Activated CD4-positive, CD25-positive, alpha-beta regulatory T cell treated with anti-CD3 and anti-CD28 coated beads, Interleukin-2, amount 50 U/mL, for 16 hours (primary cell): Measurements from ENCODE around the gene FBXO31.

ENCODE experiments used
- DNase-seq: peaks from one replicate; pipeline ENCODE4 v3.0.0-alpha.2; 2020; ENCODE audit warnings: low read depth, low spot score

FBXO31 gene

DNA sequence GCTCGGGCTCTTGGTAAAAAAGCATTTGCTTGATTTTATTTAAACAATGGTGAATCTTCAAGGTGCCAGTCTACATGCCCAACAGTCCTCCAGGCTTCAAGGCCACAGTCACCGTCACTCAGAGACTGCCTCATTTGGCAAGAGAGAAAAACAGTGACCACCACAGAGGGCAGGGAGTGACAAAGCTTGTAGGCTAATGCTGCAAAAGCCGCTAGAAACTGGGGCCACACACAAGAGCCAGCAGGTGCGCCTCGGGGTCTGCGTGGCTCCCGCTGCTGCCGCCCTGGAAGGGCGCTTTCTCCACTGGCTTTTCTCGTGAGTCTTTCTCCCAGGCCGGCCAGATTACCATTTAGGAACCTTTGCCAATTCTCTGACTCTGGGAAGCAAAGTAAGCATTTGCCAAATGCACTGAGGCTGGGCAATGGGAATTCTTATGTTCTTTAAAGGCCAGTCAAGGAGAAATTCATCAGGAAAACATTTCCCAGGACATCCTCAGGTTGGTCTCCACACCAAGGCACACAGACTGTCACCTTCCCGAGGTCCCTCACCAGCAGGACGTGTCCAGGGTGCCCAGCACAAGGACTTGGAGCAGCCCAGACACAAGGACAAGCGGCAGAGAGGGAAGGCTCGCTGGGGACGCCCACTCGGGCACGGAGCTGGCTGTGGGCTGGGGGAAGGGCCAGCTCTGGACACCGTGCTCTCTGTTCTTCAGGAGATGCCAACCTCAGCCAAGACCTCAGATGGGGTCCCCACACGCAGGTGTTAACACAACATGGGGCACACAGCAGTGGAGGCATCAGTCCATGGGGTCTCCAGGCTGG, 53.9 kb downstream of the FBXO31 start:
- no peak for DNase-seq

DNA sequence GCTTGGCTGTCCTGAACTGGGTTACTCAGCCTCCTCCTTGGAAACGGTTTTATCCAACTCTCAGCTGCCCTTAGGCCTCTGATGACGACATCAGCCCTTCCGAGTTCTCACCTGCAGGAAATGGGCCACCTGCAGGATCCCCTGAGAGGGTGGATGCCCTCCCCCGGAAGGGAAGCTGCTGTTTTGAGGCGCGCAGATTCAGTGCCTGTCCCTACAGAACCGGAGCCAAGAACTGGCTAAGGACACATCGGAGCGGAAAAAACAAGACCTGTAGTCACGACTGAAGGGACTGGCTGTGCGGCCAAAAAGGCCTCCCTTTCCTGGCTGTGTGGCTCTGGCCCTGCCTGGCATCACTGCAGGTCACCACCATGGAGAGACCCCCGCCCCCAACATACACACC, 54.7 kb downstream of the FBXO31 start:
- no peak for DNase-seq

DNA sequence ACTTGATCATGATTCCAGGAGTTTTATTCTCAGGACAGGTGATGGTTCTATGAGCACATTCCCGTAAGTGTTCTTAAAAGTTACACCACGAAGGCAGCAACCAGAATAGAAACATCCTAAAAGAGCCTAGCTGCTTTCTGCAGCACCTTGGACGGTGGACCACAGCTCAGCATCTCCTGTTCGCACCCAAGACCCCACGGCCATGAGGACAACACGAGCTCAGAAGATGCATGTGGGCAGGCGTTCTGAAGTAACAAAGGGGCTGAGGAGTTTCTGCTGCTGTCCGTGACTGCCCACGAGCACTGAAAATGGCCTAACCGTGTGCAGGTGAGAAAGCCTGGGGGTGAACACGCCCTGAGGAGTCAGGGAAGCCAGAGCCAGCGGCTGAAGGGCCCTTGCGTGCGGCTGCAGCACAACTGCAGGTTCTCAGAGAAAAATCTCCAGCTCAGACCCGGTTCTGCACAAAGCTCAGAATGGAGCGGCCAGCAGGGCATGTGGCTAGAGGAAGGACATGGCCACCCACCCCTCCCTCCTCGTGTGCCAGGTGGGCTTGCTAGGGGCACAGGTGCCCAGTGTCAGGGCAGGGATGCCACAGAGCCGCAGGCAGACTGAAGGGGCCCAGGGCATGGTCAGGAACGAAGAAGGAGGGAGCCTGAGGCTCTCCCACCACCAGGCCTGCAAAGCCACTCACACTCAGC, 55.6 kb downstream of the FBXO31 start:
- no peak for DNase-seq

DNA sequence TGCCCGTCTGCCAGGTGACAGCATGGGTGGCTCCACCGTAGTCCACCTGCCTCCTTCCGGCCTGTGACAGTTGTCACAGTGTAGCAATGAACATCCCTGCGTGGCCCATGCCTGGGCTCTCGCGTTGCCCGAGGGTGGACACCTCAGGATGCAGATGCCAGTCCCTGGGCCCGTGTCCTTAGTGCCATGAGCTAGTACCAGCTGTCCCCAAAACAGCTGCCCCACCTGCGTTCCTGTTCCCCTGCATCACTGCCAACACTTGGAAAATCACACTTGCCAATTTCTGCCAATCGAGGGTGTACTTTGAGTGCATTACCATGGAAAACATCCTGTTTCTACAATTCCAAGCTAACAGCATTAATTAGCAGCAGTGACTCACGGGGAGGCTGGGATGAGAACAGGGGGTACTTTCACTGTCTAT, 57.4 kb downstream of the FBXO31 start:
- DNase-seq = no peak

DNA sequence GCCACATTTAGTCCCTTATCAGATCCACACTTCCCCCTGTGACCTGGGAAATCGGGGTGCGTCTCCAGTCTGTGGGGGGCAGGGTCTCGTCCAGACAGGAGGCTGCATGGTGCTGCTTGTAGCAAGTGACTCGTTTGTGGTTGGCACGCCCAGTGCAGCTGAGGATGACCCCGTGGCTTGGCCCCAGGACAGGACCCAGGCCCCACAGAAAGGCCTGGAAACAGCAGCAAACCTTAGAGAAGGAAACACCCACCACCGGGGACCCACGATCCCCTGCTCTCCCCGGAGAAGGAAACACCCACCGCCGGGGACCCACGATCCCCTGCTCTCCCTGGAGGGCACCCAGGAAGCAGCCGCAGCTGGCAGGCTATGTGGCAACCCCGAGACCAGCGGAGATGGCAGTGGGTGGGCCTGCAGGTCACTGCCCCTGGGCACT, 58.1 kb downstream of the FBXO31 start:
- DNase-seq = no peak

DNA sequence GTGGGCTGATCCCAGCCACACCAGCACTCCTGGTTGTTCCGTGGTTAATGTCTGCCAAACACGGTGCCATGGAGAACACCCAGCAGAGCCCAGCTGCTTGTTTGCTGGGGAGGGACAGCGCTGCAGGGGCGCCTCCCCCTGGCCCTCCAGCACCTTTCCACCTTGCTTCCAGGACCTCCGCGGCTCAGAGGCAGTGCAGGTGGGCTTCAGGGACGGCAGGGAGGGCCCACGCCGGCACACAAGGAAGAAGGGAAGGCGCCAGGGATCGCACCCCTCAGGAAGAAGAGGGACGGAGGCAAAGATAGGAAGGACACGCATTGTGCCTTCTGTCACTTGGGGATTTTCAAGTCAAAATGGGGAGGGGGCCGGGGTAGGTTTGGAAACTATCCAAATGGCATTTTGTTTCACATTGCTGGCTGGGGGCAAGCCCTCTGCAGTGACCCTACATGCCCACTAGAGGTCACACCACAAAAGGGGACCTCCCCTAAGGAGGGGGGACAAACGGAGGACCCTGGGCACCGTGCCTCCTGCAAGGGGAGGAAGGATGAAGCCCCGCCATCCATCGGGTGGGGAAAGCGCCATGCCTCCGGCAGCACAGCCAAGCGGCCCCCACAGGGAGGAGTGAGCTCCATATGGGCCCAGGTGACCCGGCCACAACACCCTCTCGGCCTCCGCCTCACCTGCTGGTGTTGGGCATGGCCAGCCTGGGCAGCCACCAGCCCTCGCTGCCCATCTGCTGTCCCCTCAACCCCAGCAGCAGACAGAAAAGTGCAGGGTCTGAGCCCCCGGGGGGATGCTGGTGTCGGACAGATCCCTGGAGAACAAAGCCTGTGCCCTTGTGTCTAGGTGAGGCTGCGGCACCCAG, 58.9 kb downstream of the FBXO31 start:
- DNase-seq = no peak

DNA sequence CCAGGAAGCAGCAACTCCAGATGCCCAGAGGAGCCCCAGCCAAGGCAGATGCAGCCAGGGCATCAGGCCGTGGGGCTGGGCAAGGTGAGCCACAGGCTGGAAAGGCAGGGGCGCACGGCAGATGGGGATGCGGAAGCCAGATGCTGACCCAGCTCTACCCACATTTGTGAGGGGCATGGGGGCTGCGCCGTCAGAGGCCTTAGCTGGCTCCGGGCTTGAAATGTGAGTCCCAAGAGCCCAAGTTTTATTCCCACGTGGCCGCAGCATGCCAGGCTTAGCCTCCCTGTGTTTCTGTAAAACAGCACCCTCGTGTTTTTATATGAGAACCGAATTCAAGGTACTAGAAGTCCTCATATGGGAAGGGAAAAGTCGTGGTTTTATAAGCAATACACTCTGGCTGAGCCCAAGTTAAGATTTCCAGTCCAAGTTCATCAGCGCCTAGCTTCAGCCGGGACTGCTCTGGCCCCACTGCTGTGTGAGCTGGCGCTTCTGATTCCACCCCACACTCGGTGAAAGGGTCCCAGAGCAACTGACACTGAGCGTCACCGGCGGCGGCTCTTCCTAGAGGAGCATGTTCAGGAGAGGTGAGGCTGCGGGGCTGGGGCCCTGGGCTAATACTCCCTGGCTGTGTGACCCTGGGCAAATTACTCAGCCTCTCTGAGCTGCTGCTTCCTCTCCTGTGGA, 59.7 kb downstream of the FBXO31 start:
- DNase-seq = no peak

DNA sequence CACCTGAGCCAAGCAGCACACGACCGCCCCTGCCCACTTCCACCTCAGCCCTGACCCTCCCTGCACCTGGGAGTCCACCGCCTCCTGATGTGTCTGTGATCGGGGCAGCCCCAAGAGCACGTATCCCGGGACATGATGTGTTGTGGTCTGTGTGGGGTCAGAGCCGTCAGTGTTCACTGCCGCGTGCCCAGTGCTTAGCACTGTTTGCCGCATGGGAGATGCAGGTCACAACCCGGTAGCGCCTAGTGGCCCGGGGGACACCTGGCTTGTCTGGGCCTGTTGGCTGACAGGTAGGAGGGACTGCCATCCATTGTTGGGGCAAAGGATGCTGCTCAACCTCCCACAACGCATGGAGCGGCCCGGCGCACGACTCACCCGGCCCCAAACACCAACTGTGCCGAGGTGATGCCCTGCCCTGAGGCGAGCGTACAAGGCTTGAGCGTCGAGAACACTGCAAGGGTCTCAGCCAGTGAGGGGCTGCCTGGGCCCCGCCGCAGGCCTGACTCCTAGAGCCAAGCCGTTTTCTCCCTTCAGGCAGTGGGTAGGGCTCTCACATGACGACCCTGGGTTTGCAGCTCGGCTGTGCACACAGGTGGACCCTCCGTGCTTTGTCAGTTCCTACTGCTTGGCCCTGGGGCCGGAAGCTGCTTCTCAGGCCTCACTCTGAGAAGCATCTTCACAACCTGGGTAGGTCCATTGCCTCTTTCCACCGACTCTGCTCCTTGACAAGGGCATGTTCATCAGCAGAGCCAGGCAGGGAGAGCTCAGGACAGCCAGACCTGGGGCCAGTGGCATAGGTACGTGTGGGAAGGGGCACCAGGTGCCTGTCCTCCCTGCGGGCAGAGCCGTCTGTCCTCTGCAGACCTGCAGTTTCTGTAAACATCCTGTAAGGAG, 60.5 kb downstream of the FBXO31 start:
- no peak for DNase-seq

DNA sequence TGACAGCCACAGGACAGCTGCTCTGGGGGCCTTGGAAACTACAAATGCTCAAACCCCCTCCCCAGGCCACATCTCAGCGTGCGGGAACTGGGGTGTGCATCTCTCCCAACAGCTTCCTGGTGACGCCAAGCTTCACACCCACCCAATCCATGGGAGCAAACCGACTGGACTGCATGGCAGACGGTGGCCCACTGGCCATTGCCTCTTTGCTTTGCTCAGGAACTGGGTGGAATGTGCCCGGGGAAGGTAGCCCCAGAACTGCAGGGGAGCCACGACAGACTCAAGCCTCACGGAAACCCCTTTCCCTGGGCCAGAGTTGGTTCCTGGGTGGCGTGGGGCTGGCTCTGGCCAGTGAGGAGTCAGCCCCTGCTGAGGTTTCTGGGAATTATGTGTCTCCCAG, 61.2 kb downstream of the FBXO31 start:
- no peak for DNase-seq

DNA sequence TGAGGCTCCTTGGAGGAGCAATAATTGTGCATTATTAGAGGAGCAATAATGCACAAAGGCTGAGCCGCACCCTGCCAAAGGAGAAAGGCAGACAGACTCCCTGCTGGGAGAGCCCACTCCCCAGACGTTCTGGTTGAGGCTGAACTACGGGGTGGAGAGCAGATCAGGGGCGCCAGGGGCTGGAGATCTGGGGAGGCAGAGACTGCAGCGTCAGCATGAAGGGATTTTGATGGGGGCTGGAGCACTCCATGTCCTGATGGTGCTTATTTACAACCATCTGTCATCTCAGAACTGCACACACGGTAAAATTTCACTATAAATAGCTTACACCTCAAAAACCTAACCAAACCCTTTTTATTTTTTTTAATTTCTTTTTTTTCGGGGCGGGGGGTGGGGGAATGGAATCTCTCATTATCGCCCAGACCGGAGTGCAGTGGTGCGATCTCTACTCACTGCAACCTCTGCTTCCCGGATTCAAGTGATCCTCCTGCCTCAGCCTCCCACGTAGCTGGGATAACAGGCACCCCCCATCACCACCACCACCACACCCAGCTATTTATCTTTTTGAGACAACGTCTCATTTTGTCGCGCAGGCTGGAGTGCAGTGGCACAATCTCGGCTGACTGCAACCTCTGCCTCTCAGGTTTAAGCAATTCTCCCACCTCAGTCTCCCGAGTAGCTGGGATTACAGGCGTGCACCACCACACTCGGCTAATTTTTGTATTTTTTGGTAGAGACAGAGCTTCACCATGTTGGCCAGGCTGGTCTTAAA, 62.1 kb downstream of the FBXO31 start:
- no peak for DNase-seq

DNA sequence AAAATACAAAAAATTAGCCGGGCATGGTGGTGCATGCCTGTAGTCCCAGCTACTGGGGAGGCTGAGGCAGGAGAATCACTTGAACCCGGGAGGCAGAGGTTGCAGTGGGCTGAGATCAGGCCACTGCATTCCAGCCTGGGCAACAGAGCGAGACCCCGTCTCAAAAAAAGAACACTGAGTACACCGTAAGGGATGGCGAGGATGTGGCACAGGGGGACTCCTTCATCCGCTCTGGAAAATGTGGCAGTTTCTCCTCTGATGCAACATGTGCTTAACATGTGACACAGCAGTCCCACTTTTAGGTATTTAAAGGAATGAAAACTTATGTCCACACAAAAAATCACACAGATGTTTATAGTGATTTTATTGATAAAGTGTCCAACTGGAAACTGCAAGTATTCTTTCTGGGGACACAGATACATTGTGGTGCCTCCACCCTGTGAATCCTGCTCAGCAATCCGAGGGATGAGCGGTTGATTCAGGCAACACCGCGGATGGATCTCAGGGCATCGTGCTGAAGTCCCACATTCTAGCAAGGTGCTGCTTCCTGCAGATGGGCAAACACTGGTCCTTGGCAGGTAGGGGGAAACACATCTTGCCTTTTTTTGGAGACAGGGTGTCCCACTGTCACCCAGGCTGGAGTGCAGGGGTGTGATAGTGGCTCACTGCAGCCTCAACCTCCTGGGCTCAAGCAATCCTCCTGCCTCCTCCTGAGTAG, 62.9 kb downstream of the FBXO31 start:
- DNase-seq = no peak

DNA sequence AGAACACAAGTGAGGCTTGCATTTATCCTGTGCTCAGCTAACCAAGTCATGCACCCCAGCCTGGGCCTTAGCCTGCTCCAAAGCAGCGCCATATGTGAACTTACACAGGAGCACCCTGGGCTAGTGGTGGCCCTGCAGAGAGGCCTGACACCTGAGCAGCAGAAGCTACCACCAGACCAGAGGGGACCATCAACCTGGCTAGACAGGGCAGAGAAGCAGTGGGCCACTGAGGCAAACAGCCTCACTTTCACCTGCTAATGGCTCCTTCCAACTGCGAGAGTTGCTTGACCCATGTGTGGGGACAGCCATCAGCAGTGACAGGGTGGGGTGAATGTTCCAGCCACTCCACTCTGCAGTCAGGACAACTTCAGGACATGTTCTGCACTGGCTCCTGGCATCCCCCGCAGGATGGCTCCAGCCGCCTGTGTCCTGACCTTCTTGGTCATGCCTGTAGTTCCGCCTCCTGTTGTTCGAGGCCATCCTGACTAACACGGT, 63.5 kb downstream of the FBXO31 start:
- no peak for DNase-seq

DNA sequence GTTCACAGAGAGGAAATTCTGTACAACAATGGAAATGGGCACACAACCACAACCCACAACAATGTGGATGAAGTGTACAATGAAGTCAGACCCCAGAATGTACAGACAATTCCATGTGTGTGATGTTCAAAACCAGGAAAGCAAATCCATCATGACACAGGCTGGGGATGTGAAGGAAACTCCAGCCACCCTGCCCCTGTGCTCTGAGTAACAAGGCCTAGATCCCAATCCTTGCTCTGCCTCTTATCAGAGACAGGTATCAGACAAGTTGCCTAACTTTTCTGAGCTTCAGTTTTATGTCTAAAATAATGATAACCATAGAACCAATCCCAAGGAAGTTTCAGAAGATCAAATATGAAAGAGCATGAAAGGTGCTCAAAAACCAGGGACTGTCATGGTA, 64.6 kb downstream of the FBXO31 start:
- DNase-seq = no peak

DNA sequence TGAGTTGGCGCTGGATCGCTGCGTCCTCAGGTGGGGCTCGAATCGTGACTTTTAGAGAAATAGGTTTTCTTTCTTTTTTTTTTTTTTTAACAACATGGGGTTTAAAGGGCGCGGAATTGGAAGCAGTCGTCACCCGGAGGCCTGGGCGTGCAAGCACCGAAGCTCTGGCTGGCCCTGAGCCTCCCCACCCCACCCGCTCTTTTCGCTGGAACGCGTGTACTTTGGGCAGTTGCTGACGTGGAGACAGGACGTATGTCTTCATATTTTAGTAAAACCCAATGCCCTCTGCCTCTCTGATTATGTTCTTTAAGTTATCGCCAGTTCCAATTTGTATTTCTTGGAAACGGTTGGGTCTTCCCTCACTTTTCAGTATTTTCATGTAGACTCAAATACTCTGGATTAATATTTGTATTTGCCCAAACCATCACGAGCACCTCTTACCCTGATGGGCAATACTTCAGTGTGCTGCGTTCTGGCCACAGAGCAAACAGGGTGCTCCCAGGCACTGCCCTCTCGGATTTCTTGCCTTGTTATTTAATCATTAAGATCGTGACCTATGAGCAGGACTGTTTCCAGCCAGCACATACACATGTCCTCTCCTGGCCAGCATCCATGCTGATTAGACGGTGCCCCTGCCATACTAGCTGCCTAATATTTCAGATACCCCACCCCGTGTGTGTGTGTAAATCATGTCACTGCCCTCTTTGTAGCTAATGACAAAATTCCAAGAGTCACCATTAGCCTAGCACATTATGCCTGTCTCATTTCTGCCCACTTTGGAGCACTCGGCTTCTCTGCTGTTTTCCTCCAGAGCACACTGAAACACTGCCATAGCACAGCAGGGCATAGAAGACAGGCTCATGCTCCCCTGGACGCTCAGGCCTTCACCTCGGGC, 65.6 kb downstream of the FBXO31 start:
- no peak for DNase-seq

DNA sequence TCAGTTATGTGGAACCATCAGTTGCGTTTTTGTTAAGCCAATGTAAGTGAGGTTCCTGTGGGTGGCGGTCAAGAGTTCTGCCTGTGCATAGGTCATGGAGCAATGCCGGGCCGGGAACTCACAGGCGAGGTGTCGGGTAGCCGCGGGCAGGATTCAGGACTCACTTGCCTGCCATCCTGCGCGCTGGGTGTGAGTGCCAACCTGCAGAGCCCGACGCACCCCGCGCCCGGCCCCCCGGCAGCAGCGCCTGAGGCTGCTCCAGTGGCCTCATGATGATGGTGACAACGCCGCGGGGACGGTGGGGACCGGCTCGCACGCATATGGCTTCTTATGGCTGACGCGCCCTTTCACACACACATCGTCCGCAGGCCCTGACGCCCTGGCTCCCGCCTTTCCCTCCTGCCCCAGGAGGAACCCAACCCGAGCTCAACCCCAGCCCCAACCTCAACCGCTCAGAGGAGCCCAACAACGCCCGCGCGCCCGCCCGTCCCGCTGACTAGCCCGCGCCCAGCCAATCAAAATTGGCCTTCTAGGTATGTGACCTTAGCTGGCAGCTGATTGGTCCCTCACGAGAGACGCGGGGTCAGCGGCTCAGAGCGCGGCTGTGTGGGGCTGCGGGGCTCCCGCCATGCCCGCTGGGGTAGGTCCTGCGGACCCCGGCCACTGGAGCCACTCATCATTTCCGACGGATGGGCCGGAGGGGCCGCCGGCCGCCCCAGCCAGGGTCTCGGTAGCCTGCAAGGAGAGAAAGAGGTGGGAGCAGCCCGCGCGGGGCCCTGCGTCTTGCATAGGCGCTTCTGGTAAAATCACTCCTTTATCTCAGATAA, 66.4 kb downstream of the FBXO31 start, which contains the start of gene C16orf95:
Gene C16orf95 (minus strand): TSS at position 470 of the 827 bp plus-strand sequence. CDS start 150 bp downstream, at position 320.
- peak; percentile 93 for DNase-seq

DNA sequence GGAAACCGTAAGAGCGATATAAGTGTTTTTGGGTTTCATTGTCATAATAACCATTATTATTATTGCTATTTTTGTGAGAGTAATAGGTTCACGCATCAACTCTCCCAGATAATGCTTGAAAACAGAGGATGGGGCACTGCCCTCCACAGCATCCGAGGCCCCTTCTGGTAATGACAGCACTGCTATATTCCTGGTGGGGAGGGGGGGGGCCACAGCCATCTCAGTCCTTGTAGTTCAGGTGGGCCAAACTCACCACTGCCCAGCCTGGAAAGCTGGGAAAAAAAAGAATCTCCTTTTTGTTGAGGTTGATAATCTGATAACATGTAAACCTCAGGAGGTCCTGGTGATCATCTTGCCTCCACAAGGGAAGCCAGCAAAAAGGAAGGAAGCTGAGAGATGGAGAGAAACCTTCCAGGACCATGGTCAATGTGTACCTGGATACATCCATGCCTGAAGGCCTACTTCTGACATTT, 67.1 kb downstream of the FBXO31 start:
- no peak for DNase-seq

DNA sequence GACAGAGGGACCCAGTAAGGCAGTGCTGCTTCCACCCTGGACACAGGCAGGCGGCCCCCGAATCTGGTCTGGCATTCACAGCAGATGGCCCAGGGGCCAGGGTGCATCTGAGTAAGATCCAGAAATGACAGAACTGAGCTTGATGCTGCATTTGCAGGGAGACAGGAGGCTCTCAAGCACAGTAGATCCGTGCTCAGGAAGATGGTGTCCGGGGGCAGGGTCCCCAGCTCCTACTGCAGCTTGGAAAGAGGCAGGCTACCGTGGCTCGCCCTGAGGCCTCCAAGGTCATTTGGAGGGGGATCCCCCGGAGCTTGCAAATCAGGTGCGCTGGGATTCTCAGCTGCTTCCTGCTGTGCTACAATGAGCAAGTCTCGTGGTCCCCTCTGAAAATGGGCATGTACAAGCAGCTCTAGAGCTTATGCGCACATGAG, 68.6 kb downstream of the FBXO31 start:
- no peak for DNase-seq
